Midbrain (tissue), 1 donor: ENCODE measurements around the gene ETV1.

Experiments used
- DNase-seq: peaks from one replicate; lab custom pipeline; 2025; lab: John Stamatoyannopoulos, UW

The ETV1 gene

GRCh38 chr7:13987395-13987794 is 2.1 kb downstream of the ETV1 start:
- no peak for DNase-seq

GRCh38 chr7:13986208-13986607 is 3.3 kb downstream of the ETV1 start:
- DNase-seq: peak; percentile 9

- DNase-seq: no peak
These were observed 4.4 kb downstream of the ETV1 start for GRCh38 chr7:13984831-13985685.

- no peak for DNase-seq
These were observed 5.4 kb downstream of the ETV1 start for GRCh38 chr7:13984061-13984460.

- DNase-seq: no peak
These were observed 6.4 kb downstream of the ETV1 start for GRCh38 chr7:13982940-13983677.

GRCh38 chr7:13981070-13981469 is 8.4 kb downstream of the ETV1 start:
- DNase-seq: no peak

GRCh38 chr7:13980474-13980873 is 9.0 kb downstream of the ETV1 start:
- DNase-seq: no peak

GRCh38 chr7:13979671-13980435 is 9.6 kb downstream of the ETV1 start:
- DNase-seq: no peak

GRCh38 chr7:13976594-13976993 is 12.9 kb downstream of the ETV1 start:
- no peak for DNase-seq

- no peak for DNase-seq
These were observed 24.4 kb downstream of the ETV1 start for GRCh38 chr7:13965077-13965476.

GRCh38 chr7:13963925-13964324 is 25.5 kb downstream of the ETV1 start:
- DNase-seq: no peak

- no peak for DNase-seq
These were observed 34.0 kb downstream of the ETV1 start for GRCh38 chr7:13955494-13955893.

- DNase-seq: no peak
These were observed 36.1 kb downstream of the ETV1 start for GRCh38 chr7:13953368-13953767.

- DNase-seq: no peak
These were observed 36.5 kb downstream of the ETV1 start for GRCh38 chr7:13952921-13953320.

GRCh38 chr7:13949939-13950338 is 39.5 kb downstream of the ETV1 start:
- DNase-seq: no peak

GRCh38 chr7:13949445-13949844 is 40.0 kb downstream of the ETV1 start:
- DNase-seq: no peak

GRCh38 chr7:13948019-13948801 is 41.3 kb downstream of the ETV1 start:
- no peak for DNase-seq

- DNase-seq: no peak
These were observed 41.9 kb downstream of the ETV1 start for GRCh38 chr7:13947535-13947934.

- no peak for DNase-seq
These were observed 43.3 kb downstream of the ETV1 start for GRCh38 chr7:13946181-13946580.

- peak; percentile 7 for DNase-seq
These were observed 43.8 kb downstream of the ETV1 start for GRCh38 chr7:13945670-13946069.

- DNase-seq: no peak
These were observed 55.9 kb downstream of the ETV1 start for GRCh38 chr7:13933536-13933935.

GRCh38 chr7:13933091-13933490 is 56.4 kb downstream of the ETV1 start:
- DNase-seq: no peak
